Esophagus muscularis mucosa (tissue), 3 donors: ENCODE data around the gene DDX31.

ENCODE experiments used
- POLR2A ChIP-seq: fragments of 450-650 bp; IDR thresholded peaks from one replicate; pipeline ENCODE4 v1.6.1; 2017; ENCODE audit warnings: antibody characterized with exemption, moderate library complexity, mild to moderate bottlenecking, low read depth
- TF ChIP-seq, protein P1 (sequence below), 3 experiments: fragments of 200-600 bp in 2 of 3; fragments of 450-650 bp in 1 of 3; sonication (generic) in 2 of 3; IDR thresholded peaks; one replicate each; pipeline ENCODE4 v1.5.1; 2017 to 2019; ENCODE audit warnings: antibody characterized with exemption in 3 of 3, mild to moderate bottlenecking in 2 of 3, moderate library complexity in 1 of 3

- TF ChIP-seq POLR2A = no peak
- TF ChIP-seq, protein P1, sequence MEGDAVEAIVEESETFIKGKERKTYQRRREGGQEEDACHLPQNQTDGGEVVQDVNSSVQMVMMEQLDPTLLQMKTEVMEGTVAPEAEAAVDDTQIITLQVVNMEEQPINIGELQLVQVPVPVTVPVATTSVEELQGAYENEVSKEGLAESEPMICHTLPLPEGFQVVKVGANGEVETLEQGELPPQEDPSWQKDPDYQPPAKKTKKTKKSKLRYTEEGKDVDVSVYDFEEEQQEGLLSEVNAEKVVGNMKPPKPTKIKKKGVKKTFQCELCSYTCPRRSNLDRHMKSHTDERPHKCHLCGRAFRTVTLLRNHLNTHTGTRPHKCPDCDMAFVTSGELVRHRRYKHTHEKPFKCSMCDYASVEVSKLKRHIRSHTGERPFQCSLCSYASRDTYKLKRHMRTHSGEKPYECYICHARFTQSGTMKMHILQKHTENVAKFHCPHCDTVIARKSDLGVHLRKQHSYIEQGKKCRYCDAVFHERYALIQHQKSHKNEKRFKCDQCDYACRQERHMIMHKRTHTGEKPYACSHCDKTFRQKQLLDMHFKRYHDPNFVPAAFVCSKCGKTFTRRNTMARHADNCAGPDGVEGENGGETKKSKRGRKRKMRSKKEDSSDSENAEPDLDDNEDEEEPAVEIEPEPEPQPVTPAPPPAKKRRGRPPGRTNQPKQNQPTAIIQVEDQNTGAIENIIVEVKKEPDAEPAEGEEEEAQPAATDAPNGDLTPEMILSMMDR (IDR thresholded peaks at IDR 0.05) = no peak
Measured at GRCh38 chr9:132578367-132578932, 91.3 kb downstream of the DDX31 start.
